Keratinocyte (primary cell): ENCODE results near the gene TACC3.

Experiments used
- CTCF ChIP-seq, 3 experiments: IDR thresholded peaks in 1 of 3; conservative IDR thresholded peaks in 1 of 3; optimal IDR thresholded peaks in 1 of 3; 2 replicates in 2 of 3; 3 replicates in 1 of 3; pipeline versions ENCODE3 to v1.5.1; 2011; ENCODE audit warnings: low read length in 3 of 3, mild to moderate bottlenecking in 3 of 3, moderate library complexity in 2 of 3, control low read depth in 1 of 3, inconsistent platforms in 1 of 3; ENCODE audit not compliant: insufficient read depth in 2 of 3; ENCODE audit errors: extremely low read depth in 1 of 3
- EZH2 ChIP-seq: IDR thresholded peaks from one replicate; pipeline ENCODE4 v1.6.1; 2012; ENCODE audit warnings: inconsistent platforms, mild to moderate bottlenecking, low read length, moderate library complexity

- TF ChIP-seq CTCF (optimal IDR thresholded peaks at IDR 0.05 in 1 of 3, IDR thresholded peaks at IDR 0.05 in 1 of 3, conservative IDR thresholded peaks at IDR 0.05 in 1 of 3; ENCODE audit: extremely low read depth in 1 of 3, insufficient read depth in 2 of 3, low read length in 3 of 3) = no peak
- no peak for TF ChIP-seq EZH2
Observed at GRCh38 chr4:1769692-1770091, 48.4 kb downstream of the TACC3 start.
